ENCODE measurements around the gene RBM45.

RBM45 gene

GRCh38 chr2:178163395-178163794 is 51.2 kb downstream of the RBM45 start:
- DNase-seq: no peak

DNA sequence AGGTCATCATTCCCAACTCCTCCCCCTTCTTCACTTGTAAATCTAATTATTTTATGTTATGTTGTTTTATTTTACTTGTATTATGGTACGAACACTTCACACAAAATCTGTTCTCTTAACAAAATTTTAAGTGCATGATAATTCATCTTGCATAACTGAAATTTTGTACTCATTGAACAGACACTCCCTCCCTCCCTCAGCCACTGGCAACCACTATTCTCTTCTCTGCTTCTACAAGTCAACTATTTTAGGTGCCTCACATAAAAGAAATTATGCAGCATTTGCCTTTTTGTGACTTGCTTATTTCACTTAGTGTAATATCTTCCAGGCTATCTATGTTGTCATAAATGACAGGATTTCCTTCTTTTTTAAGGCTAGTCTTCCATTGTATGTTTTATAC is 51.7 kb downstream of the RBM45 start:
- no peak for DNase-seq

DNA sequence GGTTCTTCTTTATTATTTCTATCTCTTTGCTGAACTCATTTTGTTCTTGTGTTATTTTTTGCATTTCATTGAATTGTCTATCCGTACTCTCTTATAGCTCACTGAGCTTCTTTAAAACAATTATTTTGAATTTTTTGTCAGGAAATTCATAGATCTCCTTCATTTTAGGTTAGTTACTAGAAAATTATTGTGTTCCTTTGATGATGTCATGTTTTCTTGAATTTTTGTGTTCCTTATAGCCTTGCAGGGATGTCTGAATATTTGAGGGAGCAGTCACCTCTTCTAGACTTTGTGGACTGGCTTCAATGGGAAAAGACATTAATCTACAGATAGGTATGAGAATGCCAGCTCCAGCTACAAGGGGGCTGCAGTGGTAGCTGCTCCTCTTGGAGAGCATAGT is 61.4 kb downstream of the RBM45 start:
- no peak for DNase-seq

DNA sequence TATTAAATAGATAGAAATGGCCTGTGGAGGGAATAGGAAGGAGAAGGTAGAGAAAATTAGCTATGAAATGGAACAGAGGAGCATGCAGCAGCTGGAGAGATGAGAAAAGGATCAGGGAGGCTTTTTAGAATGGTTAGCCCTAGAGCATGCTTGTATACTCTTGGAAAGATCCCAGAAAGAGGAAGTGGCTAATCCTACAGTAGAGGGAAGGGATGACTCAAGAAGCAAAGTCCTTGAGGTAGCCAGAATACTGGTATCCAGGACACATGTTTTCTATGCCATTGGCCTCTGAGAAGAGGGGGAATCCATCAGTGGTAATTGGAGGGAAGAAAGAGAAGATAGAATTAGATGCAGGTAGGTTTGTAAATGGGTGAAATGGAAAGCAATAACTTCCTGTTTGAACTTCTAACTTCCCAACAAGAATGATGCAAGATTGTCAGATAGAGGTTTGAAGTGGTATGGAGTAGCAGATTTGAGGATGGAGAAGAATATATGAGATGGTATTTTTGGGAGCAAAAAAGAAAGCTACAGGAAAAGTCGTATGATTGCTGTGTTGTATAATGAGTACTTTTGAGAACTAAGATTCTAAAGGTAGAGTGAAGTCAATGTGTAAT is 64.9 kb downstream of the RBM45 start:
- DNase-seq: no peak
